H1 (cell line): ENCODE measurements around the gene GSDMA. TPM values are rescaled to one million over a fixed set of nuclear protein-coding genes. Genes with fewer than 3 reads are reported as not detected.

Experiments used
- CTCF ChIA-PET: fragments of 300-600 bp; sonication (Branson Sonifier 250); formaldehyde crosslinking; loops from one replicate; lab custom pipeline; 2021; ENCODE audit not compliant: partially characterized antibody; lab: Charles Lee
- POLR2A ChIA-PET: fragments of 300-600 bp; sonication (Branson Sonifier 250); formaldehyde crosslinking; loops from one replicate; lab custom pipeline; 2021; ENCODE audit warnings: inconsistent platforms; ENCODE audit not compliant: partially characterized antibody; lab: Charles Lee
- DNase-seq, 2 experiments: peaks; one replicate each; pipeline versions ENCODE4 v3.0.0 to v3.0.0-alpha.2; 2010 to 2022; ENCODE audit warnings: low spot score in 2 of 2, low read depth in 1 of 2, mixed read lengths in 1 of 2
- FAIRE-seq: peaks from 2 replicates; lab custom pipeline; 2011; peaks lifted over from hg19 to GRCh38; lab: Jason Lieb, UNC
- H2AFZ ChIP-seq: 2 replicates; pipeline ENCODE4 v1.8.1; 2012; ENCODE audit warnings: low read length, inconsistent platforms
- H2AK5ac ChIP-seq: 2 replicates; pipeline ENCODE4 v1.6.1; 2013; ENCODE audit warnings: low read depth, low read length
- H2BK120ac ChIP-seq: replicated peaks from 2 replicates; pipeline ENCODE3; 2013; ENCODE audit warnings: low read depth, low read length, inconsistent platforms
- H2BK12ac ChIP-seq: 2 replicates; pipeline ENCODE4 v1.6.1; 2013; ENCODE audit warnings: low read depth, low read length
- H2BK15ac ChIP-seq: 2 replicates; pipeline ENCODE4 v1.6.1; 2013; ENCODE audit warnings: low read length
- H2BK20ac ChIP-seq: 2 replicates; pipeline ENCODE4 v1.6.1; 2013; ENCODE audit warnings: low read length
- H2BK5ac ChIP-seq: 2 replicates; pipeline ENCODE4 v1.6.1; 2013; ENCODE audit warnings: low read depth, low read length
- H3K14ac ChIP-seq: 2 replicates; pipeline ENCODE4 v1.6.1; 2013; ENCODE audit warnings: inconsistent platforms; ENCODE audit not compliant: insufficient read length
- H3K18ac ChIP-seq: 2 replicates; pipeline ENCODE4 v1.6.1; 2013; ENCODE audit warnings: low read length; ENCODE audit errors: extremely low read depth
- H3K23ac ChIP-seq: 2 replicates; pipeline ENCODE4 v1.6.1; 2013; ENCODE audit warnings: inconsistent platforms; ENCODE audit not compliant: insufficient read length
- H3K23me2 ChIP-seq: 2 replicates; pipeline ENCODE4 v1.6.1; 2013; ENCODE audit warnings: low read depth, low read length
- H3K27ac ChIP-seq: 2 replicates; pipeline ENCODE4 v1.6.1; 2011; ENCODE audit warnings: low read depth, low read length, inconsistent platforms
- H3K27me3 ChIP-seq, 4 experiments: replicated peaks in 1 of 4; 1 replicate in 1 of 4; 2 replicates in 3 of 4; pipeline versions ENCODE4 v1.6.1 to v1.8.1; 2011 to 2013; ENCODE audit warnings: low read length in 3 of 4, mild to moderate bottlenecking in 3 of 4, inconsistent platforms in 2 of 4, mixed read lengths in 2 of 4, moderate library complexity in 1 of 4; ENCODE audit not compliant: control insufficient read depth in 3 of 4, insufficient read depth in 3 of 4; ENCODE audit errors: extremely low read depth in 1 of 4
- H3K36me3 ChIP-seq, 4 experiments: 2 replicates each; pipeline versions ENCODE4 v1.6.1 to v1.8.1; 2011 to 2013; ENCODE audit warnings: mild to moderate bottlenecking in 4 of 4, low read length in 3 of 4, moderate library complexity in 2 of 4, control low read depth in 1 of 4, inconsistent platforms in 1 of 4; ENCODE audit not compliant: insufficient read depth in 4 of 4, control insufficient read depth in 2 of 4
- H3K4ac ChIP-seq: replicated peaks from 2 replicates; pipeline ENCODE3; 2013; ENCODE audit warnings: low read length, low read depth, mixed read lengths, inconsistent platforms; ENCODE audit not compliant: insufficient read length
- H3K4me1 ChIP-seq, 4 experiments: replicated peaks in 1 of 4; 1 replicate in 1 of 4; 2 replicates in 3 of 4; pipeline versions ENCODE4 v1.6.1 to v1.8.1; 2011 to 2013; ENCODE audit warnings: low read length in 3 of 4, inconsistent platforms in 2 of 4, mixed read lengths in 1 of 4; ENCODE audit not compliant: insufficient read depth in 4 of 4, control insufficient read depth in 3 of 4
- H3K4me2 ChIP-seq, 2 experiments: 2 replicates each; pipeline versions ENCODE4 v1.6.1 to v1.8.1; 2011 to 2013; ENCODE audit warnings: low read depth in 2 of 2, low read length in 2 of 2, control low read depth in 1 of 2, inconsistent platforms in 1 of 2, mild to moderate bottlenecking in 1 of 2; ENCODE audit not compliant: insufficient read depth in 1 of 2
- H3K4me3 ChIP-seq, 4 experiments: fragments of 200-600, 300-600 bp in 1 of 4; sonication (generic), shearing (Covaris generic), sonication (Bioruptor Twin) in 1 of 4; 2 replicates each; pipeline versions ENCODE4 v1.5.1 to v1.8.1; 2011 to 2016; ENCODE audit warnings: low read length in 4 of 4, low read depth in 3 of 4, control low read depth in 2 of 4, inconsistent platforms in 2 of 4, mild to moderate bottlenecking in 2 of 4, mixed read lengths in 1 of 4, moderate library complexity in 1 of 4; ENCODE audit not compliant: insufficient read depth in 2 of 4; ENCODE audit errors: extremely low read depth in 1 of 4
- H3K56ac ChIP-seq: replicated peaks from 2 replicates; pipeline ENCODE3; 2013; ENCODE audit warnings: low read depth, mild to moderate bottlenecking, mixed read lengths, low read length, inconsistent platforms; ENCODE audit not compliant: insufficient read length
- H3K79me1 ChIP-seq: 2 replicates; pipeline ENCODE4 v1.6.1; 2013; ENCODE audit warnings: low read depth, low read length, control low read depth
- H3K79me2 ChIP-seq, 2 experiments: 2 replicates each; pipeline versions ENCODE4 v1.6.1 to v1.8.1; 2012 to 2013; ENCODE audit warnings: low read length in 2 of 2, mild to moderate bottlenecking in 2 of 2, inconsistent platforms in 1 of 2; ENCODE audit not compliant: insufficient read depth in 2 of 2, control insufficient read depth in 1 of 2
- H3K9ac ChIP-seq, 4 experiments: replicated peaks in 1 of 4; 1 replicate in 1 of 4; 2 replicates in 3 of 4; pipeline versions ENCODE4 v1.6.1 to v1.8.1; 2011 to 2013; ENCODE audit warnings: low read depth in 3 of 4, low read length in 3 of 4, control low read depth in 2 of 4, mild to moderate bottlenecking in 2 of 4, moderate library complexity in 2 of 4, inconsistent platforms in 1 of 4; ENCODE audit errors: extremely low read depth in 1 of 4
- H3K9me3 ChIP-seq, 2 experiments: 2 replicates each; pipeline versions ENCODE4 v1.6.1 to v1.8.1; 2012 to 2013; ENCODE audit warnings: mild to moderate bottlenecking in 2 of 2, moderate library complexity in 2 of 2, control low read depth in 1 of 2, inconsistent platforms in 1 of 2, low read depth in 1 of 2, low read length in 1 of 2, mixed read lengths in 1 of 2; ENCODE audit not compliant: insufficient read depth in 2 of 2
- H4K20me1 ChIP-seq, 2 experiments: replicated peaks in 1 of 2; 2 replicates each; pipeline versions ENCODE3 to v1.8.1; 2011 to 2013; ENCODE audit warnings: inconsistent platforms in 2 of 2, low read length in 2 of 2, mild to moderate bottlenecking in 1 of 2; ENCODE audit not compliant: insufficient read depth in 2 of 2, control insufficient read depth in 1 of 2
- H4K5ac ChIP-seq: 2 replicates; pipeline ENCODE4 v1.6.1; 2013; ENCODE audit warnings: low read length, low read depth, mixed read lengths, inconsistent platforms; ENCODE audit not compliant: insufficient read length
- H4K8ac ChIP-seq: 2 replicates; pipeline ENCODE4 v1.8.0; 2013; ENCODE audit warnings: mild to moderate bottlenecking, moderate library complexity, low read length, inconsistent platforms; ENCODE audit not compliant: insufficient read depth; ENCODE audit errors: extremely low read depth
- H4K91ac ChIP-seq: replicated peaks from 2 replicates; pipeline ENCODE3; 2013; ENCODE audit warnings: low read length, mixed read lengths, inconsistent platforms; ENCODE audit not compliant: insufficient read length
- BCL11A ChIP-seq, 2 experiments: IDR thresholded peaks; one replicate each; pipeline ENCODE4 v1.6.1; 2011; ENCODE audit warnings: low read depth in 2 of 2, low read length in 2 of 2, mild to moderate bottlenecking in 2 of 2
- CREB1 ChIP-seq: IDR thresholded peaks from 2 replicates; pipeline ENCODE4 v1.6.1; 2012; ENCODE audit warnings: inconsistent platforms
- CTBP2 ChIP-seq: IDR thresholded peaks from 2 replicates; pipeline ENCODE4 v1.7.0; 2011; ENCODE audit warnings: borderline replicate concordance, mild to moderate bottlenecking, moderate library complexity, mixed read lengths, low read length; ENCODE audit not compliant: insufficient read depth, insufficient read length
- POLR2A ChIP-seq, 2 experiments: IDR thresholded peaks; 1 replicate in 1 of 2; 2 replicates in 1 of 2; pipeline ENCODE4 v1.6.1; 2011; ENCODE audit warnings: low read depth in 2 of 2, low read length in 2 of 2, mild to moderate bottlenecking in 2 of 2; ENCODE audit errors: control extremely low read depth in 1 of 2
- TBP ChIP-seq: IDR thresholded peaks from 2 replicates; pipeline ENCODE4 v1.6.1; 2011; ENCODE audit warnings: low read depth, low read length, improper control_type of control experiment
- WGBS, 2 experiments: shearing (Covaris generic) in 1 of 2; methylation state at CpG; one replicate each; pipeline versions ENCODE4 v1.1.6 to v1.1.7; 2013 to 2015; ENCODE audit warnings: low lambda C conversion rate in 2 of 2, mixed read lengths in 2 of 2, inconsistent platforms in 1 of 2, low coverage in 1 of 2, missing lambda C conversion rate in 1 of 2; ENCODE audit not compliant: insufficient replicate concordance in 2 of 2, insufficient coverage in 1 of 2, insufficient read length in 1 of 2; ENCODE audit errors: extremely low coverage in 1 of 2, missing lambda C conversion rate in 1 of 2; 5-methylcytosine and 5-hydroxymethylcytosine counted together
- polyA plus RNA-seq, 7 experiments: library from polyadenylated mRNA; depleted of rRNA in 3 of 7; stranded (reverse) in 5 of 7; unstranded in 2 of 7; fragments of >200 nt in 5 of 7; fragments of 200-250 nt in 2 of 7; gene quantifications; 1 replicate in 5 of 7; 2 replicates in 1 of 7; 4 replicates in 1 of 7; pipeline versions ENCODE4 v1.2.1 to v1.2.3, GENCODE V29; 2011 to 2013; ENCODE audit warnings: missing spikeins in 2 of 7, mixed read lengths in 2 of 7
- total RNA-seq: library from RNA; stranded (reverse); fragmentation: NEBNext Ultra II Directional; extraction: Animal tissue kit (Norgen Biotek cat#: 25700); gene quantifications from 2 replicates; pipeline ENCODE4 v1.2.1, GENCODE V29; 2021

Gene GSDMA
- total and polyA plus RNA-seq, 2 of the 8 experiments (the other 6 are each of a cell fraction or from before 2014, with no cell fraction given): 0.03 TPM; not detected in 1

GRCh38 chr17:39915559-39915958 is 47.2 kb upstream of the GSDMA start:
- no peak for FAIRE-seq
- Histone ChIP-seq H3K9me3 (no peaks in the 10 kb centered on the region), H2BK15ac (no peak overlapping the region), H3K23me2 (no peaks in the 10 kb centered on the region), H3K27me3 (no peaks in the 10 kb centered on the region), H2BK120ac (no peak overlapping the region), H2BK20ac (no peak overlapping the region), H2AK5ac (no peak overlapping the region), H3K36me3 (peaks cover 0 to 8% (median 3%) of the 10 kb centered on the region in 4 experiments; a peak in 5 of 8 replicates), H3K9ac (no peak overlapping the region), H3K79me1 (no peaks in the 10 kb centered on the region), H3K4me2 (no peak overlapping the region), H3K4me1 (no peaks in the 10 kb centered on the region), H4K91ac (no peak overlapping the region), H3K27ac (no peak overlapping the region), H4K20me1 (peaks cover 0 to 4% of the 10 kb centered on the region in 2 experiments), H4K5ac (no peak overlapping the region), H3K4me3 (no peak overlapping the region), H3K79me2 (no peaks in the 10 kb centered on the region), H2AFZ (no peak overlapping the region), H2BK5ac (no peak overlapping the region), H4K8ac (no peak overlapping the region), H3K4ac (no peak overlapping the region), H2BK12ac (no peak overlapping the region), H3K56ac (no peak overlapping the region), H3K14ac (no peak overlapping the region), H3K18ac (no peak overlapping the region), H3K23ac (no peak overlapping the region)
- WGBS, 2 experiments: 88% methylated on average over 4 of the region's 4 CpGs; no CpG with 5 or more reads in 1 of the 2 experiments
- DNase-seq: no peak
- CTCF ChIA-PET: interaction anchor here (0.8 to 1.1 kb wide), 2 partner anchors 39 to 152 kb away, joined by 3 read pairs; no protein-coding TSS in a partner anchor
- POLR2A ChIA-PET: interaction anchor here (1.1 to 1.5 kb wide), 3 partner anchors 9 to 14 kb away, joined by 3 to 6 read pairs (median 4); no protein-coding TSS in a partner anchor
- TF ChIP-seq CTBP2: no peak
- TF ChIP-seq BCL11A (IDR thresholded peaks at IDR 0.05; ENCODE audit: low read depth in 2 of 2, low read length in 2 of 2): no peak
- no peak for TF ChIP-seq CREB1
- no peak for TF ChIP-seq TBP
- no peak for TF ChIP-seq POLR2A (IDR thresholded peaks at IDR 0.05; ENCODE audit: control extremely low read depth in 1 of 2, low read depth in 2 of 2, low read length in 2 of 2)
